GM12878 (cell line): ENCODE measurements around the gene PSMC3. TPM values are rescaled to one million over a fixed set of nuclear protein-coding genes. Genes with fewer than 3 reads are reported as not detected.

Source experiments
- ATAC-seq: fragments of 200-7000 bp; cut with Tn5 transposase; 3 replicates; pipeline ENCODE4 v1.9.1; 2020; ENCODE audit warnings: mild to moderate bottlenecking, moderate library complexity
- BruUV-seq: library from RNA; stranded (reverse); fragments of 400-500 nt; replicated peaks from 2 replicates; lab custom pipeline; 2021; lab: Mats Ljungman, UMichigan
- CTCF ChIA-PET: fragments of 300-600 bp; sonication (Branson Sonifier 250); formaldehyde crosslinking; extraction: SDS; loops from one replicate; lab custom pipeline; 2021; ENCODE audit warnings: inconsistent platforms; lab: Yijun Ruan, JAX
- POLR2A ChIA-PET: fragments of 350-600 bp; formaldehyde crosslinking; extraction: SDS; loops from one replicate; lab custom pipeline; 2021; ENCODE audit warnings: inconsistent platforms; lab: Charles Lee
- RAD21 ChIA-PET: fragments of 300-600 bp; sonication (Branson Sonifier 250); formaldehyde crosslinking; loops from one replicate; lab custom pipeline; 2023; ENCODE audit warnings: antibody characterized with exemption; ENCODE audit not compliant: unreplicated experiment; lab: Charles Lee
- SMC1A ChIA-PET: fragments of 300-600 bp; sonication (Branson Sonifier 250); formaldehyde crosslinking; loops from one replicate; lab custom pipeline; 2023; ENCODE audit not compliant: unreplicated experiment, uncharacterized antibody; lab: Charles Lee
- DNase-seq: peaks from one replicate; pipeline ENCODE4 v3.0.0-alpha.2; 2011; ENCODE audit warnings: low read depth, low spot score
- FAIRE-seq: peaks from 3 replicates; lab custom pipeline; 2011; peaks lifted over from hg19 to GRCh38; lab: Jason Lieb, UNC
- H2AFZ ChIP-seq: 2 replicates; pipeline ENCODE4 v1.6.0; 2011; ENCODE audit warnings: low read depth, low read length, control low read depth; ENCODE audit not compliant: control insufficient read depth
- H3K27ac ChIP-seq: 2 replicates; pipeline ENCODE4 v1.5.1; 2011; ENCODE audit warnings: control low read depth; ENCODE audit not compliant: control insufficient read depth, insufficient read depth
- H3K27me3 ChIP-seq, 2 experiments: replicated peaks in 1 of 2; 2 replicates each; pipeline versions ENCODE4 v1.6.0 to v1.6.1; 2011; ENCODE audit warnings: low read length in 1 of 2; ENCODE audit not compliant: control insufficient read depth in 2 of 2, insufficient read depth in 2 of 2
- H3K36me3 ChIP-seq, 2 experiments: 2 replicates each; pipeline ENCODE4 v1.5.1; 2011; ENCODE audit warnings: low read length in 1 of 2; ENCODE audit not compliant: control insufficient read depth in 2 of 2, insufficient read depth in 2 of 2
- H3K4me1 ChIP-seq: 2 replicates; pipeline ENCODE4 v1.6.1; 2011; ENCODE audit warnings: mild to moderate bottlenecking, low read length, moderate library complexity, mixed read lengths; ENCODE audit not compliant: control insufficient read depth, insufficient read depth
- H3K4me2 ChIP-seq: 2 replicates; pipeline ENCODE4 v1.6.0; 2011; ENCODE audit warnings: control low read depth; ENCODE audit not compliant: control insufficient read depth, insufficient read depth
- H3K4me3 ChIP-seq: fragments of 200-600 bp; sonication (generic); 2 replicates; pipeline ENCODE4 v1.5.1; 2016
- H3K79me2 ChIP-seq: 2 replicates; pipeline ENCODE4 v1.6.0; 2011; ENCODE audit warnings: low read length; ENCODE audit not compliant: control insufficient read depth, insufficient read depth
- H3K9ac ChIP-seq: 2 replicates; pipeline ENCODE4 v1.8.0; 2011; ENCODE audit warnings: low read length, control low read depth, mixed read lengths; ENCODE audit not compliant: control insufficient read depth, insufficient read depth
- H3K9me3 ChIP-seq: replicated peaks from 3 replicates; pipeline ENCODE4 v1.5.1; 2011; ENCODE audit warnings: mild to moderate bottlenecking, low read length; ENCODE audit not compliant: control insufficient read depth, insufficient read depth
- H4K20me1 ChIP-seq: 2 replicates; pipeline ENCODE4 v1.6.0; 2011; ENCODE audit not compliant: control insufficient read depth, insufficient read depth
- ATF3 ChIP-seq: IDR thresholded peaks from 2 replicates; pipeline ENCODE4 v1.6.1; 2011; ENCODE audit warnings: low read depth, mild to moderate bottlenecking, low read length, moderate library complexity, borderline replicate concordance; ENCODE audit errors: extremely low read depth
- CHD1 ChIP-seq: IDR thresholded peaks from 2 replicates; pipeline ENCODE4 v1.6.1; 2012; ENCODE audit warnings: low read depth, low read length, improper control_type of control experiment
- DPF2 ChIP-seq: fragments of 450-650 bp; IDR thresholded peaks from 2 replicates; pipeline ENCODE4 v1.6.1; 2017; ENCODE audit warnings: mild to moderate bottlenecking
- EED ChIP-seq: sonication (generic); IDR thresholded peaks from 2 replicates; pipeline ENCODE4 v1.6.1; 2016; ENCODE audit warnings: antibody characterized with exemption, low read depth
- GATAD2B ChIP-seq: fragments of 450-650 bp; conservative IDR thresholded peaks from 2 replicates; pipeline ENCODE4 v1.6.1; 2017; ENCODE audit warnings: low read depth, mild to moderate bottlenecking, moderate library complexity
- HDAC2 ChIP-seq: fragments of 200-600 bp; sonication (generic); IDR thresholded peaks from 2 replicates; pipeline ENCODE4 v1.6.1; 2017
- HDGF ChIP-seq: fragments of 450-650 bp; IDR thresholded peaks from 2 replicates; pipeline ENCODE4 v1.6.1; 2016; ENCODE audit warnings: antibody characterized with exemption
- MAX ChIP-seq: IDR thresholded peaks from 2 replicates; pipeline ENCODE4 v1.6.1; 2012; ENCODE audit warnings: low read depth, low read length, improper control_type of control experiment
- MTA2 ChIP-seq: fragments of 450-650 bp; IDR thresholded peaks from 2 replicates; pipeline ENCODE4 v1.6.1; 2016; ENCODE audit warnings: low read depth, mild to moderate bottlenecking, moderate library complexity
- NFYA ChIP-seq: IDR thresholded peaks from 2 replicates; pipeline ENCODE4 v1.6.1; 2011; ENCODE audit warnings: low read depth, mild to moderate bottlenecking, low read length, improper control_type of control experiment, borderline replicate concordance
- POLR2AphosphoS5 ChIP-seq: IDR thresholded peaks from 2 replicates; pipeline ENCODE4 v1.6.1; 2011; ENCODE audit warnings: mild to moderate bottlenecking, low read length, inconsistent platforms
- POU2F2 ChIP-seq: IDR thresholded peaks from 3 replicates; pipeline ENCODE4 v1.6.1; 2011; ENCODE audit warnings: low read depth, mild to moderate bottlenecking, low read length, borderline replicate concordance
- RCOR1 ChIP-seq: conservative IDR thresholded peaks from 2 replicates; pipeline ENCODE4 v1.6.1; 2012; ENCODE audit warnings: low read depth, low read length, improper control_type of control experiment
- SPI1 ChIP-seq: IDR thresholded peaks from 2 replicates; pipeline ENCODE4 v1.6.1; 2011; ENCODE audit warnings: low read depth, mild to moderate bottlenecking, low read length, moderate library complexity, borderline replicate concordance; ENCODE audit not compliant: insufficient read depth
- SREBF1 ChIP-seq: IDR thresholded peaks from 2 replicates; pipeline ENCODE4 v1.6.1; 2012; ENCODE audit warnings: mild to moderate bottlenecking, low read length
- SRF ChIP-seq, 2 experiments: IDR thresholded peaks; 2 replicates each; pipeline ENCODE4 v1.6.1; 2011; ENCODE audit warnings: low read depth in 2 of 2, low read length in 2 of 2, mild to moderate bottlenecking in 1 of 2, moderate library complexity in 1 of 2
- USF1 ChIP-seq: IDR thresholded peaks from 2 replicates; pipeline ENCODE4 v1.6.1; 2011; ENCODE audit warnings: borderline replicate concordance, low read depth, mild to moderate bottlenecking, moderate library complexity, mixed read lengths, low read length; ENCODE audit not compliant: insufficient read depth; ENCODE audit errors: extremely low read length
- WRNIP1 ChIP-seq: IDR thresholded peaks from 2 replicates; pipeline ENCODE4 v1.6.1; 2011; ENCODE audit warnings: low read depth, low read length, improper control_type of control experiment, borderline replicate concordance
- ZNF207 ChIP-seq: fragments of 450-650 bp; IDR thresholded peaks from 2 replicates; pipeline ENCODE4 v1.6.1; 2014; ENCODE audit warnings: antibody characterized with exemption, mild to moderate bottlenecking, borderline replicate concordance
- ZSCAN29 ChIP-seq: fragments of 450-650 bp; IDR thresholded peaks from 2 replicates; pipeline ENCODE4 v1.6.1; 2017; ENCODE audit warnings: mild to moderate bottlenecking, moderate library complexity
- WGBS: methylation state at CpG from one replicate; pipeline ENCODE4 v1.1.6; 2016; ENCODE audit warnings: low lambda C conversion rate; ENCODE audit not compliant: insufficient replicate concordance, insufficient coverage; ENCODE audit errors: missing lambda C conversion rate; 5-methylcytosine and 5-hydroxymethylcytosine counted together
- in situ Hi-C: fragments of 300-500 bp; cut with MboI; formaldehyde crosslinking; loops from 9 replicates; pipeline ENCODE4 v1.14.3; 2018; ENCODE audit warnings: mixed read lengths
- intact Hi-C: fragments of 100-400 bp; cut with micrococcal nuclease; formaldehyde crosslinking; loops from one replicate; pipeline ENCODE4 v1.14.2; 2022; ENCODE audit not compliant: unreplicated experiment
- polyA plus RNA-seq, 11 experiments: library from polyadenylated mRNA; depleted of rRNA in 4 of 11; unstranded in 6 of 11; stranded (reverse) in 5 of 11; fragments of >200 nt; fragmentation: Nextera tagmentation in 4 of 11; fragmentation: Illumina TruSeq in 1 of 11; extraction: Ambion mirVana in 4 of 11; extraction: Trizol in 1 of 11; gene quantifications; 1 replicate in 1 of 11; 2 replicates in 10 of 11; pipeline versions ENCODE4 v1.2.1 to v1.2.3, GENCODE V29; 2011 to 2016; ENCODE audit warnings: inconsistent platforms in 2 of 11, missing spikeins in 2 of 11, low read depth in 1 of 11
- total RNA-seq, 4 experiments: library from RNA; depleted of rRNA in 3 of 4; stranded (reverse); fragments of >200 nt in 3 of 4; fragmentation: Illumina TruSeq in 1 of 4; extraction: Trizol in 1 of 4; gene quantifications; 2 replicates each; pipeline versions ENCODE4 v1.2.1 to v1.2.3, GENCODE V29; 2013 to 2021

PSMC3 gene
- total and polyA plus RNA-seq, 10 of the 15 experiments (the other 5 are each of a cell fraction or from before 2014, with no cell fraction given): 39.5 to 289 (median 155) TPM

- intact Hi-C loops: no loop called here
- ATAC-seq: no peak
- H3K9me3 ChIP-seq: no peaks in the 10 kb centered on the region
- RAD21 ChIA-PET: no interaction called here
- SMC1A ChIA-PET: no interaction called here
- no peak overlapping the region for H3K4me3 ChIP-seq
- no peaks in the 10 kb centered on the region; the same call in 1 of the 2 replicates for H4K20me1 ChIP-seq
- no peak overlapping the region for H3K9ac ChIP-seq
- CTCF ChIA-PET: no interaction called here
- no peak overlapping the region for H3K27ac ChIP-seq
- POLR2A ChIA-PET: interaction anchor here (0.6 kb wide), 1 partner anchor 63 kb away, joined by 3 read pairs; no protein-coding TSS in a partner anchor
- H2AFZ ChIP-seq: no peak overlapping the region
- H3K36me3 ChIP-seq: peaks cover 47 to 54% of the 10 kb centered on the region in 2 experiments
- TF ChIP-seq HDGF: no peak
- TF ChIP-seq POLR2AphosphoS5: no peak
- no peak for TF ChIP-seq EED
- TF ChIP-seq DPF2: no peak
- no peak for TF ChIP-seq USF1
- TF ChIP-seq HDAC2: no peak
- no peak for TF ChIP-seq ZNF207
- no peak for TF ChIP-seq MAX
- TF ChIP-seq SRF (IDR thresholded peaks at IDR 0.05; ENCODE audit: low read depth in 2 of 2, low read length in 2 of 2): no peak
- TF ChIP-seq WRNIP1: no peak
- TF ChIP-seq ZSCAN29: no peak
- TF ChIP-seq MTA2: no peak
- no peak for TF ChIP-seq CHD1
- no peak for TF ChIP-seq SREBF1
- no peak for TF ChIP-seq NFYA
- TF ChIP-seq POU2F2: no peak
- no peak for TF ChIP-seq GATAD2B
- TF ChIP-seq ATF3: no peak
- TF ChIP-seq RCOR1: no peak
- no peak for TF ChIP-seq SPI1
- no peaks in the 10 kb centered on the region for H3K4me1 ChIP-seq
- no peak for FAIRE-seq
- WGBS: 78% methylated on average over 4 of the region's 4 CpGs
- BruUV-seq: no TSS peak
- H3K79me2 ChIP-seq: no peaks in the 10 kb centered on the region; the same call in 1 of the 2 replicates
- DNase-seq: no peak
- no peaks in the 10 kb centered on the region for H3K27me3 ChIP-seq
- in situ Hi-C loops: no loop called here
- H3K4me2 ChIP-seq: no peak overlapping the region
These were observed 44.4 kb upstream of the PSMC3 start for GRCh38 chr11:47470671-47471070.
